HG03575 (cell line): ENCODE data around the gene HYCC2.
"Not testable (repeated sequence)": the region's sequence is repeated elsewhere in the genome, so short reads cannot be mapped to it uniquely, and the experiment has no call there.

Experiments
- ATAC-seq: cut with Tn5 transposase; IDR thresholded peaks from one replicate; pipeline ENCODE4 v1.9.1; 2021; ENCODE audit not compliant: unreplicated experiment, insufficient number of reproducible peaks, low FRiP score; ENCODE audit errors: extremely low read depth

Gene HYCC2

DNA sequence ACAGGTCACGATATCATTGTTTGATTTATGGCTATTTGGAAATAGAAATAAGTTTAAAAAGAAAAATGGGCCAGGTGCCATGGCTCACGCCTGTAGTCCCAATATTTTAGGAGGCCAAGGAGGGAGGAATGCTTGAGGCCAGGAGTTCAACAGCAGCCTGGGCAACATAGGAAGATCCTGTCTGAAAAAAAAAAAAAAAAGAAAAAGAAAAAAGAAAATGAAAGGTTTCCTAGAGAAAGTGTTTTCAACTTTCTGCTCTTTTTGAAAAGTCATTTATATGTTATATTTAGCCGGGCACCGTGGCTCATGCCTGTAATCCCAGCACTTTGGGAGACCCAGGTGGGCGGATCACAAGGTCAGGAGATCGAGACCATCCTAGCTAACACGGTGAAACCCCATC, 3.5 kb upstream of the HYCC2 start:
- no peak for ATAC-seq

DNA sequence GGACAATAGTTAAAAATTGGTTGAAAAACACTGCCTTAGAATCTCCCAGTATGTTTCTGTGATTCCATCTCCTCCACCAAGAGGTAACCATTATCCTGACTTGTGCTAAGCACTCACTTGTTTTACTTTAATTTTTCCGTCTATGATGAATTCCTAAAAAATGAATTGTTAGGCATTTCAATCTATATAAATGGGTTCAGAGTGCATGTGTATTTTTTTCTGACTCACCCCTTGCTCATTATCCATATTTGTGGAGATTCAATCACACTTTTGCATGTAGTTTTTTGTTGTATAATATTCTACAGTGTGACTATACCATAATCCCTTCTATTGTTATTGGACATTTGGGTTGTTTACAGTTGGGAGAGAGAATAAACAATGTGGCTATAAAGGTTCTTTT, 1.6 kb upstream of the HYCC2 start:
- no peak for ATAC-seq

DNA sequence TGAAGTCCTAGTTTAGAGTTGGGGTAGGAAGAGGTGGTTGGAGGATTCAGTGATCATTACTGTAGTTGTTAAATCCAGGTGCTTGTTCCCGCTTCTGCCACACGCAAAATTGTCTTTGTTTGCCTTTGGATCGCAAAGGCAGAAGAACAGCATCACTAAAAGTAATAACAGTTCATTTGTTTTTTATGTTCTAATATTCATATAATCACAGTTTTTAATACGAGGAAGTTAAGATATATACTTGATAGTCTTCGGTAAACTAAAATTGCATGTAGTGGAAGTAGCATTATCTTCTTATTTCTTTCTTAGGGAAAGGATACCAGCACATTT, 695 bp upstream of the HYCC2 start:
- ATAC-seq: no peak

DNA sequence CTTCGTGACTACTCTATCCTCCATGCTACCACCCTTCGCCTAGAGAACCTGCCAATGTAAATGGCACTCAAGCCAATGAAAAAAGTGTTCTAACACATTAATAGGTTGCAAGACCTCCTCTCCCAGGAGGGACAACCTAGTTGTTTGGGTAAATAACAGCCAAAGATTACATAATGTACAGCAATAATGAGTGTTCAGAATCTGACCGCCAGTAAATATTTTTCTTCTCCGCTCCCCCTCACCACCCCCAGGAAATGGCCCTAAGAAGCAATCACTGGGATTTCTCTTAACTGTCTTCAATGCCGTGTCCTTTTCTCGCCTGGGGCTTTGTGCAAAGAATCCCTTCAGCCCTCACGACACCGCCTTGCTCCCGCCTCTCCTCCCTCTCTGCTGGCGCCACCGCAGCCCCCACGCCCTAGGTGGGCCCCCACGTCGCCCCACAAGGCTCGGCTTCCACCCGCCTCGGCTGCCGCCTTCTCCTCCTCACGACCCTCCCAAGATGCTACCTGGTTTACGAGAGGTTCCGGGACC, 458 bp downstream of the HYCC2 start:
- no peak for ATAC-seq

DNA sequence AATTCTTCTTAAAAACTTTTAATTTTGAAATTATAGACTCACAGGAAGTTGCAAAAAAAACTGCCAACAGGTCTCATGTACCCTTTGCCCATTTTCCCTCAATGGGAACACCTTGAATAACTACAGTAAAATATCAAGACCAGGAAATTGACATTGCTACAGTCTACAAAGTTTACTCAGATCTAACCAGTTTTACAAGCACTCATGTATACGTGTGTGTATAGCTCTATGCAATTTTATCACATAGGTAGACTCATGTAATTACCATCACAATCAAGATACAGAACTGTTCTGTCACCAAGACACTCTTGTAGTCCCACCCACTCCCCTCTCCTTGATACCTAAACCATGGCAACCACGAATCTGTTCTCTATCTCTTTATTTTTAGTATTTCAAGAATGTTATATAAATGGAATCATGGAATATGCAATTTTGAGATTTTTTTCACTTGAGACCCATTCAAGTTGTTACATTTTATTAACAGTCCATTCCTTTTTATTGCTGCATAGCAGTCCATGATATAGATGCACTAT, 6.6 kb downstream of the HYCC2 start:
- ATAC-seq: no peak

DNA sequence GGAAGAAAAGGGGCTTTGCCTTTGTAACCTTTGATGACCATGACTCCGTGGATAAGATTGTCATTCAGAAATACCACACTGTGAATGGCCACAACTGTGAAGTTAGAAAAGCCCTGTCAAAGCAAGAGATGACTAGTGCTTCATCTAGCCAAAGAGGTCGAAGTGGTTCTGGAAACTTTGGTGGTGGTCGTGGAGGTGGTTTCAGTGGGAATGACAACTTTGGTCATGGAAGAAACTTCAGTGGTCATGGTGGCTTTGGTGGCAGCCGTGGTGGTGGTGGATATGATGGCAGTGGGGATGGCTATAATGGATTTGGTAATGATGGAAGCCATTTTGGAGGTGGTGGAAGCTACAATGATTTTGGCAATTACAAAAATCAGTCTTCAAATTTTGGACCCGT, 8.0 kb downstream of the HYCC2 start:
- ATAC-seq: not testable (repeated sequence)

DNA sequence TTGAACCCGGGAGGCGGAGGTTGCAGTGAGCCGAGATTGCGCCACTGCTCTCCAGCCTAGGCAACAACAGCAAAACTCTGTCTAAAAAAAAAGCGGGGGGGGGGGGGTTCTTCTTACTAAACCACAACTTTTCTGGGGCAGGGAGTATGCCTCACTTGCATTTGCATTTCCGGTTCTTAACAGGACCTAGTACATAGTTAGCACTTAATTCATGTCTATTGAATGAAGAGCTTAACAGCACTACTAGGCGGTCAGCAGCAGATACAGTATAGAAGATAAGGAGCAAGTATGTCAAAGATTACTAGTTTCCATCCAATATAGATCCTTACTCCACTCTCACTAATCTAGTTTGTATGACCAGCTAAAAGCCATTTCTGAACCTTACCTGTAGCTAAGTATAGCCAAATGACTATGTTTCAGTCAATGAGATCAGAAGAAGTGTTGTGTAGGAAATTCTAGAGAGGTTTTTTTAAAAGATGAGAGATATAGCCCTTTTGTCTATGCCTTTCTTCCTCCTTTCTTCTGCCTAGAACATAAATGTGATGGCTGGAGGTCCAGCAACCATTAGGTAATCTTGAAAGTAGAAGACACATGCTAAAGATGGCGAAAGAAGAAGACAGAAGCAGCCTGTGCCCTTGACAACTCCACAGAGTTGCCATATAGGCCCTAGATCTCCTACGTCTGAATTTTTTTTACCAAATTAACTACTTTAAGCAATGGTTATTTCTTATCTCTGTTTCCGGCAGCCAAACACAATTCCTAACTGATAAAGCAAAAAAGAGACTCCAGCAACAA, 11.3 kb downstream of the HYCC2 start:
- ATAC-seq: no peak

DNA sequence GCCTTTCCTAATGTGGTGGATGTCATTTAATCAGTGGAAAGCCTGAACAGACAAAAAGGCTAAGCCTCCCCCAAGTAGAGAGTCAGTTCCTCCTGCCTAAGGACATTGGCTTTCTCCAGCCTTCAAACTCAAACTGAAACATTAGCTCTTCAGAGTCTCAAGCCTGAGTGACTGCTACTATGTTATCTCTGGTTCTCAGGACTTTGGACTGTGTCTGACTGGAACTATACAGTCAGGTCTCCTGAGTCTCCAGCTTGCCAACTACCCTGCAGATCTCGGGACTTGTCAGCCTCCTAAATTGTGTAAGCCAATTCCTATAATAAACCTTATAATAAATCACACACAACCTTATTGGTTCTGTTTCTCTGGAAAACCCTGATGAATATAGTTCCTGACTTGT, 12.6 kb downstream of the HYCC2 start:
- no peak for ATAC-seq

DNA sequence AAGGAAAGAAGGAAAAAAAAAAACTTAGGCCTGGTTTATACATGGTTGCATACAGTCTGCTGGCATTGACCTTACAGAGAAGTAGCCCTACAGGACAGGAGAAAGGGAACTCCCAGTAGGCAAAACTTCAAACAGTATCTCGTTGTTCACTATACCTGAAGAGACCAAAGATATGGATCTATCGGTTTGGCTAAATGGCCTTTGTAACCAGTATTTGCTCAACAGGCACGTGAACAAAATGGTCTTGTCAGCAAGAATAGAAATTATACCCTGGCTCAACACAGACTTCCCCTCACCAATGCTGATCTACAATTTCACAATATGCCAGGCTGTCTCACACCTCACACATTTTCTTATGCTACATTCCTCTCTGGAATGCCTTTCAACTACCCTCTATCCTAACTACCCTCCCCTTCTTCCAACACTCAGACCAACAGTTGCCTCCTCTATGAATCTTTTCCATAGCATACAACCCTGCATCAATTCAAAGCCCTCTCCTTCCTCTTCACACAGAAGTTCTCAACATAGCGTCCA, 13.7 kb downstream of the HYCC2 start:
- no peak for ATAC-seq

DNA sequence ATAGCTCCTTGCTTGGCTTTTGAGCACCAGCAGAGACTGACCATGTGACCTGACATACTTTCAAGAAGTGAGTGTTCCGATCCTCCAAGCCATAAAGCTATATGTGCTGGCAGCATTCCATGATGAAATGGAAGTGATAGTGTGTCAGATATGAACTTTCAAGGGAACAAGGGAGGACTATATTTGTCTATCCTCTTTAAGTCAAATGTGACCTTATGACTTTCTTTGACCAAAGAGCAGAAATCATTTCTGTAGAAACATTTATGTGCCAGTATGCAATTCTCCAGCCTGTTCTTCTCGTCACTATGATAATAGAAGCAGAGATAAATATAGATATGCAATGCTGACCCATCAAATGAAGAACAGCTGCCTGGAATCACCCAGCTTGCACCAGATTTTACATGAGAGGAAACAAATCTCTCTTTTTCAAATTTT, 14.4 kb downstream of the HYCC2 start:
- no peak for ATAC-seq

DNA sequence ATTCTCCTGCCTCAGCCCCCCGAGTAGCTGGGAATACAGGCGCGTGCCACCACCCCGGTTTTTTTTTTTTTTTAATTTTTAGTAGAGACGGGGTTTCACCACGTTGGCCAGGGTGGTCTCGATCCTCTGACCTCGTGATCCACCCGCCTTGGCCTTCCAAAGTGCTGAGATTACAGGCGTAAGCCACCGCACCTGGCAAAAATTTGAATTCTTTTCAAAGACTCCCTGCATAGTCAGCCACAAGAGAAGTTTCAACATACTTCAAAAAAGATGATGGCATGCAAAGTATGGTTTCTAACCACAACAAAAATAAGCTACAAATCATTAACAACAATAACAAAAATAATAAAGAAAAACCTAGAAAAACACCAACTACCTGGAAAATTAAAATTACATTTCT, 22.0 kb downstream of the HYCC2 start:
- no peak for ATAC-seq

DNA sequence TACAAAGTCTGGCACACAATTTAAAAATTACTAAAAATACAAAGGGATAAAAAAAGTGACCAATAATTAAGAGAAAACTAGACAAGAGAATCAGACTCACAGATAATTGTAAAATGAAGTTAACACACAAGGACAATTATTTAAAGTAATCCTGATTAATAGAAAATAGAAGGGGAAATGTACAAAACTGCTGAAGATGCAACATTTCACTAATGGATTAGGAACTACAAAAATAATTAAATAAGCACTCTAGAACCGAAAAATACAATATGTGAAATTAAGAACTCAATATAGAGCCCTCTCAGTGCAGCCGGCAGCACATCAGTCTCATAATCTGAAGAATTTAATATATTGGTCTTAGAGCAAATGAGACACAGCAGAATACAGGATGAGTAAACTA, 24.6 kb downstream of the HYCC2 start:
- no peak for ATAC-seq

DNA sequence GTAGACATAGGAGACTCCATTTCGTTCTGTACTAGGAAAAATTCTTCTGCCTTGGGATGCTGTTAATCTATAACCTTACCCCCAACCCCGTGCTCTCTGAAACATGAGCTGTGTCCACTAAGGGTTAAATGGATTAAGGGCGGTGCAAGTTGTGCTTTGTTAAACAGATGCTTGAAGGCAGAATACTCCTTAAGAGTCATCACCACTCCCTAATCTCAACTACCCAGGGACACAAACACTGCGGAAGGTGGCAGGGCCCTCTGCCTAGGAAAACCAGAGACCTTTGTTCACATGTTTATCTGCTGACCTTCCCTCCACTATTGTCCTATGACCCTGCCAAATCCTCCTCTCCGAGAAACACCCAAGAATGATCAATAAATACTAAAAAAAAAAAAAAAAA, 28.4 kb downstream of the HYCC2 start:
- ATAC-seq: not testable (repeated sequence)

DNA sequence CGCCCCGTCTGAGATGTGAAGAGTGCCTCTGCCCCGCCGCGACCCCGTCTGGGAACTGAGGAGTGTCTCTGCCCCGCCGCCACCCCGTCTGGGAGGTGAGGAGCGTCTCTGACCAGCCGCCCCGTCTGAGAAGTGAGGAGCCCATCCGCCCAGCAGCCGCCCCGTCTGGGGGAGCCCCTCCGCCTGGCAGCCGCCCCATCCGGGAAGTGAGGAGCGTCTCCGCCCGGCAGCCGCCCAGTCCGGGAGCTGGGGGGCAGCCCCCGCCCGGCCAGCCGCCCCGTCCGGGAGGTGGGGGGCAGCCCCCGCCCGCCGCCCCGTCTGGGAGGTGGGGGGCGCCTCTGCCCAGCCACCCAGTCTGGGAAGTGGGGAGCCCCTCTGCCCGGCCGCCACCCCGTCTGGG, 29.0 kb downstream of the HYCC2 start:
- not testable (repeated sequence) for ATAC-seq

DNA sequence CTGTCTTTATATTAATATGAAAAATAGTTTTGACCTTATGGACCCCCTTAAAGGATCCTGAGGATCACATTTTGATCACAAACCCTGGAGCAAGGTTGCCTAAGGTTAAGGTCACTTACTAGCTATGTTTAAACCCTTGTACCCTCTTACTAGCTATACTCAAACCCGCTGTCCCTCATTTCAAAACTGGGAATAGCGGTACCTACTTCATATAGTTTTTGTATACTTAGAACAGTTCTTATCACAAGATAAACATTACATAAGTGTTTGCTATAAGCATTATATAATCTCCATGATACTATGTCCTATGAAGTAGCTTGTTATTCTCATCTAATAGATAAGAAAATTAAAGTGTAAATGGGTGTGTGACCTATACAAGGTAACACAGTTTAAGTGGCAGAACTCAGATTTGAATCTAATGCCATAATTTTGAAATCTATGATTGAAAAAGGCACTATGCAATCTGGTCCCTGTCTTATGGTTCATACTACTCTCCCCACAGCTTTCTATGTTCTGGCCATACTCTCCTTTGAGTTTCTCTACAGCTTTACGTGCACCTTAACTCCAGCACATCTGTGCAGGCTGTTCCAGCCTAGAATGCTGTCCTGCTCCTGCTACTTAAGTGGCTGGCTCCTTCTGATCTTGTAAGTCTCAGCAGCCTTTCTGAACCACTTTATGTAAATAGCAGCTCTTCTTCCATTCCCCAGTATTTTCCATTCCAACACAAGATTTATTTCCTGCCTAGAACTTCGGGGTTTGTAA, 30.4 kb downstream of the HYCC2 start:
- ATAC-seq: no peak

DNA sequence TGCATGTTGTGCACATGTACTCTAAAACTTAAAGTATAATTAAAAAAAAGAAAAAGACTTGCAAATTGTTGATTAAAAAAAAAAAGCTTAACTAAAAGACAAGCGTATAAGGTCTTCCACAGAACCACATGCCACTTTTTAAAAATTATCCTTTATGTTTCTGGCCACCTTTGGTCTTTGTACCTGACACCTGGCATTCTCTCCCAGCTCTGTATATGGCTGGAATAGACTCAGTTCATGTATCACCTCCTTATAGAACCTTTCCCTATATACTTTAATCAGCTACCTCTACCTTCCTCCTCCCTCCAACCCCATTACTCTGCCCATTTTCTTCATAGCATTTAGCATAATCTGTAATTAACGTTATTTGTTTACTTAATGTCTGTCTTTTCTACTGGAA, 32.6 kb downstream of the HYCC2 start:
- ATAC-seq: no peak

DNA sequence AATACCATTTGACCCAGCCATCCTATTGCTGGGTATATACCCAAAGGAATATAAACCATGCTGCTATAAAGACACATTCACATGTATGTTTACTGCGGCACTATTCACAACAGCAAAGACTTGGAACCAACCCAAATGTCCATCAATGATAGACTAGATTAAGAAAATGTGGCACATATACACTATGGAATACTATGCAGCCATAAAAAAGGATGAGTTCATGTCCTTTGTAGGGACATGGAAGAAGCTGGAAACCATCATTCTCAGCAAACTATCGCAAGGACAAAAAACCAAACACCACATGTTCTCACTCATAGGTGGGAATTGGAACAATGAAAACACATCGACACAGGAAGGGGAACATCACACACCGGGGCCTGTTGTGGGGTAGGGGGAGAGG, 33.1 kb downstream of the HYCC2 start:
- not testable (repeated sequence) for ATAC-seq

DNA sequence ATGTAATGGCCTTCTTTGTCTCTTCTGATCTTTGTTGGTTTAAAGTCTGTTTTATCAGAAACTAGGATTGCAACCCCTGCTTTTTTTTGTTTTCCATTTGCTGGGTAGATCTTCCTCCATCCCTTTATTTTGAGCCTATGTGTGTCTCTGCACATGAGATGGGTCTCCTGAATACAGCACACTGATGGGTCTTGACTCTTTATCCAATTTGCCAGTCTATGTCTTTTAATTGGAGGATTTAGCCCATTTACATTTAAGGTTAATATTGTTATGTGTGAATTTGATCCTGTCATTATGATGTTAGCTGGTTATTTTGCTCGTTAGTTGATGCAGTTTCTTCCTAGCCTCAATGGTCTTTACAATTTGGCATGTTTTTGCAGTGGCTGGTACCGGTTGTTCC, 37.1 kb downstream of the HYCC2 start:
- not testable (repeated sequence) for ATAC-seq

DNA sequence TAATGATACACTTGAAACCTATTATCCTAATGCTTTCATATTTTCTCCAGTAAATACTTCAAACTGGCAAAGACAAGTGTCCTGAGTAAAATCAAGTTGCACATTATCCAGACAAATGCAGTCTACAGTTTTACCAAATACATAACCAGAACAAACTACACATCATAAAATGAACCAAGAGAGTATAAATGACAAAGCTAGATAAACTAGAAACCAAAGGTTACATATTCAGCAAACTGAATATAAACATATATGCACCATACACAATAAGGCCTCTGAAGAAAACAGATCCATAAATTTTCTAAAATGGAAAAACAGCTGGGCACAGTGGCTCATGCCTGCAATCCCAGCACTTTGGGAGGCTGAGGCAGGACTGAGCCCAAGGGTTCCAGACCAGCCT, 47.0 kb downstream of the HYCC2 start:
- ATAC-seq: no peak

DNA sequence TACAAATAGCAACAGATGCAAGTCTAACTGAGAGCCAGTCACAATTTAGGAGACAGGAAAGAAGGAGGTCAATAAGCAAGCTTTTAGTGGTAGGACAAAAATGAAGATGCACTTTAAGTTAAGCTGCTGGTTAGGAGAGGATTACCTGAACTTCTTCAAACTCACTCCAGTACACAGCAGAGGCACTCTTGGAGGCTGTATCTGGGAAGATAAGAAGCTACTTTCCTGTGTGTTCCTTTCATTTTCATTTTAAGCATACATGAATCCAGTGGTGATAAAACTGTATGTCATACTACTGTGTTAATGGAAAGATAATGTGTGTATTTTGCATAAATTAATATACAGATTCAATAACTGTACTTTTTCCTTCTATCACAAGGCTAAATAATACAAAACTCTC, 49.6 kb downstream of the HYCC2 start:
- no peak for ATAC-seq
